ENCODE data around the gene GLRX5. TPM values are rescaled to one million over a fixed set of nuclear protein-coding genes. Genes with fewer than 3 reads are reported as not detected.

The GLRX5 gene
- total RNA-seq, 1 donor from 2014 or later: 38.9 TPM

DNA sequence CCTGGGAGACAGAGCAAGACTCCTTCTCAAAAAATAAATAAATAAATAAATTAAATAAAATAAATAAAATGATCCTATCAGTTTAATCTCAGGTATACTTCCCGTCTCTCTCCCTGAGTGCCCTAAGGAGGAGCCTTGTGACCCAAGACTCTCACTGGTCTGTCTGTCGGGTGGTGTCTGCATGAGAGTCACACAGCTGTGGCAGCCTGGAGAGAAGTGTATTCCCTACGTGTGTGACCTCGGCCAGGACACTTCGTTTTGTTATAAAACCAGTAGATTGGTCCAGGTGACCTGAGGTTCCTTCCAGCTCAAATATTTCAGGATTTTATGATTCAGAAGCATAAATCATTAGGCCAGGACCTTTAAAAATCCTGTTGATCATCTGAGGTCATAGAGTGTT is 23.2 kb upstream of the GLRX5 start:
- Mint-ChIP-seq H3K36me3 (ENCODE audit: unreplicated experiment) (no peaks in the 10 kb centered on the region), H3K4me1 (ENCODE audit: low read depth, unreplicated experiment) (peaks cover 10% of the 10 kb centered on the region), H3K4me3 (ENCODE audit: unreplicated experiment) (no peak overlapping the region), H3K9me3 (ENCODE audit: unreplicated experiment) (peaks cover 3% of the 10 kb centered on the region), H3K27me3 (ENCODE audit: unreplicated experiment) (peaks cover 4% of the 10 kb centered on the region), H3K27ac (ENCODE audit: unreplicated experiment) (no peak overlapping the region)
- TF ChIP-seq, protein P1, sequence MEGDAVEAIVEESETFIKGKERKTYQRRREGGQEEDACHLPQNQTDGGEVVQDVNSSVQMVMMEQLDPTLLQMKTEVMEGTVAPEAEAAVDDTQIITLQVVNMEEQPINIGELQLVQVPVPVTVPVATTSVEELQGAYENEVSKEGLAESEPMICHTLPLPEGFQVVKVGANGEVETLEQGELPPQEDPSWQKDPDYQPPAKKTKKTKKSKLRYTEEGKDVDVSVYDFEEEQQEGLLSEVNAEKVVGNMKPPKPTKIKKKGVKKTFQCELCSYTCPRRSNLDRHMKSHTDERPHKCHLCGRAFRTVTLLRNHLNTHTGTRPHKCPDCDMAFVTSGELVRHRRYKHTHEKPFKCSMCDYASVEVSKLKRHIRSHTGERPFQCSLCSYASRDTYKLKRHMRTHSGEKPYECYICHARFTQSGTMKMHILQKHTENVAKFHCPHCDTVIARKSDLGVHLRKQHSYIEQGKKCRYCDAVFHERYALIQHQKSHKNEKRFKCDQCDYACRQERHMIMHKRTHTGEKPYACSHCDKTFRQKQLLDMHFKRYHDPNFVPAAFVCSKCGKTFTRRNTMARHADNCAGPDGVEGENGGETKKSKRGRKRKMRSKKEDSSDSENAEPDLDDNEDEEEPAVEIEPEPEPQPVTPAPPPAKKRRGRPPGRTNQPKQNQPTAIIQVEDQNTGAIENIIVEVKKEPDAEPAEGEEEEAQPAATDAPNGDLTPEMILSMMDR (IDR thresholded peaks at IDR 0.05; ENCODE audit: partially characterized antibody, unreplicated experiment): no peak
- DNase-seq: no peak

DNA sequence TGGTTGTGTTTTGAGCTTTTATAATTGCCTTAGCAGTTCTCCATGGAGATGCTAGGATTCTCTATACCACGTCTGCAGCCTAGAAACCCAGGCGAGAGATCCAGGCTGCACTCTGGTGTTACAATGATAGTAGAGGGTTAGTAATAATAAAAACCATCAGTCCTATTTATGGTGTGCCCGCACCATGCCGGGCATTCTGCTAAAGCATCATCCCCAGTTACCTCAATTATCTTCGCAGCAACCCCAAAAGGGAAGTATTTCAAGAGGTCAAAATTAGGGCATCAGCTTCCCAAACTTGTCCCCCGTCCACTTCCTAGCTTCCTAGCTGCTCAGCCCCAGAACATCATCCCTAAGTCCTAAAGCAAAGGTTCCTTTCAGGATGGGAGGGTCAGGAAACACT is 21.6 kb upstream of the GLRX5 start:
- Mint-ChIP-seq H3K27ac (ENCODE audit: unreplicated experiment) (peak overlapping the region; percentile 19), H3K9me3 (ENCODE audit: unreplicated experiment) (peaks cover 5% of the 10 kb centered on the region), H3K36me3 (ENCODE audit: unreplicated experiment) (no peaks in the 10 kb centered on the region), H3K4me1 (ENCODE audit: low read depth, unreplicated experiment) (peaks cover 15% of the 10 kb centered on the region), H3K4me3 (ENCODE audit: unreplicated experiment) (no peak overlapping the region), H3K27me3 (ENCODE audit: unreplicated experiment) (peaks cover 7% of the 10 kb centered on the region)
- DNase-seq: no peak
- TF ChIP-seq, protein P1 (IDR thresholded peaks at IDR 0.05; ENCODE audit: partially characterized antibody, unreplicated experiment): no peak

DNA sequence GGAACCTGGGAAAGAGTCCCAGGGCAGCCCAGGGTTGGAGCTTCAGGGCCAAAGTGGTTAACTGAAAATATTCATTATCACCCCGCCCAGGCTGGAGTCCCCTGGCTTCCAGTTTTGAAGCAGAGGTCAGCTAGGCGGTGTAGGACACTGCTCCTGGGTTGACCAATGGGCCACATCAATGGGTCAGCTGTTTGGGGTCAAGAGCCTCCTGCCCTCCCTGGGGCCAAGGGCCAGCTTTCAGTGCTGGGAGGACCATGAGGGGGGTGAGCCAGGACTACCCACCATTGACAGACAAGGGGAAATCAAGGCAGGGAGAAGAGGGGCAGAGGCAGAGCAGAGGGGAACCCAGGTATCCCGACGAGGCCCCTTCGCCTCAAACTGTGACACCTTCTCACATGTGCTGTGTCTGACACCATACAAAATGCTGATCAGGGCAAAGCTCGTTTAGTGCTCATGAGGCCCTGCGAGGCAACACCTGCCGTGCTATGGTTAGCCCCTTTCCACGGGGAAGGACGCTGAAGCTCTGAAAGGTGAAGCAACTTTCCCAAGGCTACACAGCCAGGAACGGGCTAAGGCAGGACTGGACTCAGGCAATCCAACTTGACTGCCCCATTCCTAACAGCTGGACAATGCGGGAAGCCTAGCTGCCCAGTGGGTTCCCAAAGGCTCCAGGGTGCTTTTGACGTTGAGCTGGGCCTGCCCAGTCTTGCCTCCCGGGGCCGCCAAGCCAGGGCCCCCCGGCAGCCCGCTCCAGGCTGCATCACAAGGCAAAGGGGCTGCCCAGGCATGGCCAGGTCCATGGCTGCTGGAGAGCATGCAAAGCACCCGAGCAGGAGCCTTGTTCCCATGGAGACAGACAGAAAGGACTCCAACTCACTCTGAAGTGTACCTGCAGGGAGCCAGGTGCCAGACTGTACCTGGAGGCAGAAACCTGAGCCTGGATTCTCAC is 20.4 kb upstream of the GLRX5 start:
- peaks cover 5% of the 10 kb centered on the region for H3K9me3 Mint-ChIP-seq (ENCODE audit: unreplicated experiment)
- TF ChIP-seq, protein P1 (IDR thresholded peaks at IDR 0.05; ENCODE audit: partially characterized antibody, unreplicated experiment): no peak
- no peak overlapping the region for H3K27ac Mint-ChIP-seq (ENCODE audit: unreplicated experiment)
- H3K4me3 Mint-ChIP-seq (ENCODE audit: unreplicated experiment): peak overlapping the region; percentile 83
- no peak for DNase-seq
- no peaks in the 10 kb centered on the region for H3K36me3 Mint-ChIP-seq (ENCODE audit: unreplicated experiment)
- H3K27me3 Mint-ChIP-seq (ENCODE audit: unreplicated experiment): peaks cover 7% of the 10 kb centered on the region
- peaks cover 15% of the 10 kb centered on the region for H3K4me1 Mint-ChIP-seq (ENCODE audit: low read depth, unreplicated experiment)

DNA sequence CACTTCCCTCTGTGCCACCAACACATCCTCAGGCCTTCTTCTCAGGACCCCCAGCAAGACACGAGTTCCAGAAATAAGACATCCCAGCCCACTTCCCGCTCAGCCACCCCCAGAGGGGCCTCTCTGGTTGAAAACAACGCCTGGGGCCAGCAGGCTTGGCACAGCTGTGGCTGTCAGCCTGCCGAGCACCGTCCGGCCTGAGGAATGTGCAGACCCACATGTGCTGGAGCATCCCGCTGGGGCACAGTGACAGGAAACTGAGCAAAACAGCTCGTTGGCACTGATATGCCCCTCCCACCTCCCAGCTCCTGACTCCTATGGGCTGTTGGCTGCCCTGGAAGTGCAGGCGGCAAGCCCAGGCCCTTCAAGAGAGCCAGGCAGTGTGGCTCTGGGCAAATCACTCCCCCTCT is 19.8 kb upstream of the GLRX5 start:
- Mint-ChIP-seq H3K27ac (ENCODE audit: unreplicated experiment) (no peak overlapping the region), H3K9me3 (ENCODE audit: unreplicated experiment) (peaks cover 5% of the 10 kb centered on the region), H3K36me3 (ENCODE audit: unreplicated experiment) (no peaks in the 10 kb centered on the region), H3K27me3 (ENCODE audit: unreplicated experiment) (peaks cover 7% of the 10 kb centered on the region), H3K4me1 (ENCODE audit: low read depth, unreplicated experiment) (peaks cover 17% of the 10 kb centered on the region), H3K4me3 (ENCODE audit: unreplicated experiment) (peak overlapping the region; percentile 83)
- peak; percentile 69 for DNase-seq
- TF ChIP-seq, protein P1 (IDR thresholded peaks at IDR 0.05; ENCODE audit: partially characterized antibody, unreplicated experiment): no peak

All from glutamatergic neuron (in vitro differentiated cells).